Inflammatory macrophage treated with lipopolysaccharide for 1 hour (primary cell): Measurements from ENCODE around the gene CCDC198.

ENCODE experiments used
- DNase-seq, 2 donors: peaks; one replicate each; pipeline ENCODE4 v3.0.0-alpha.2; 2020 to 2022

The CCDC198 gene

GRCh38 chr14:57493467-57494181, at the start of gene CCDC198:
CCDC198 (minus strand) TSS chr14:57493857; CDS start chr14:57493715, 142 bp downstream.
- no peak for DNase-seq

- peak in 1 of 2 donors; percentile 12 for DNase-seq
Observed at GRCh38 chr14:57533214-57533613, 39.6 kb upstream of the CCDC198 start.

GRCh38 chr14:57530571-57530970, 36.9 kb upstream of the CCDC198 start:
- no peak for DNase-seq

- no peak for DNase-seq
Observed at GRCh38 chr14:57526942-57527341, 33.3 kb upstream of the CCDC198 start.

- no peak for DNase-seq
Observed at GRCh38 chr14:57519043-57519442, 25.4 kb upstream of the CCDC198 start.

GRCh38 chr14:57512220-57512619, 18.6 kb upstream of the CCDC198 start:
- DNase-seq: no peak

GRCh38 chr14:57508756-57509155, 15.1 kb upstream of the CCDC198 start:
- DNase-seq: no peak

- DNase-seq: no peak
Observed at GRCh38 chr14:57502586-57503254, 9.1 kb upstream of the CCDC198 start.

- DNase-seq: no peak
Observed at GRCh38 chr14:57501039-57501557, 7.4 kb upstream of the CCDC198 start.

- DNase-seq: no peak
Observed at GRCh38 chr14:57498659-57499058, 5.0 kb upstream of the CCDC198 start.

- no peak for DNase-seq
Observed at GRCh38 chr14:57498035-57498434, 4.4 kb upstream of the CCDC198 start.

GRCh38 chr14:57495416-57495815, 1.8 kb upstream of the CCDC198 start:
- DNase-seq: no peak

GRCh38 chr14:57492859-57493258, 798 bp downstream of the CCDC198 start:
- DNase-seq: no peak

GRCh38 chr14:57491640-57492039, 2.0 kb downstream of the CCDC198 start:
- DNase-seq: no peak

- no peak for DNase-seq
Observed at GRCh38 chr14:57487771-57488170, 5.9 kb downstream of the CCDC198 start.

GRCh38 chr14:57486767-57487379, 6.8 kb downstream of the CCDC198 start:
- DNase-seq: peak; percentile 0 to 7

- DNase-seq: no peak
Observed at GRCh38 chr14:57485635-57486034, 8.0 kb downstream of the CCDC198 start.

- no peak for DNase-seq
Observed at GRCh38 chr14:57482120-57482519, 11.5 kb downstream of the CCDC198 start.

- no peak for DNase-seq
Observed at GRCh38 chr14:57480051-57480450, 13.6 kb downstream of the CCDC198 start.

- DNase-seq: no peak
Observed at GRCh38 chr14:57479197-57479596, 14.5 kb downstream of the CCDC198 start.

- no peak for DNase-seq
Observed at GRCh38 chr14:57478050-57478449, 15.6 kb downstream of the CCDC198 start.

GRCh38 chr14:57470909-57471308, 22.7 kb downstream of the CCDC198 start:
- no peak for DNase-seq

- no peak for DNase-seq
Observed at GRCh38 chr14:57464008-57464730, 29.5 kb downstream of the CCDC198 start.
